Loucy (cell line): ENCODE measurements around the gene CKMT2.

Experiments used
- H2AFZ ChIP-seq: fragments of 200-600 bp; sonication (generic); 2 replicates; pipeline ENCODE4 v1.6.0; 2016; ENCODE audit warnings: antibody characterized with exemption, mild to moderate bottlenecking, low read length, moderate library complexity
- H3F3A ChIP-seq: fragments of 200-600 bp; 2 replicates; pipeline ENCODE4 v1.6.0; 2016; ENCODE audit warnings: antibody characterized with exemption, low read depth, mild to moderate bottlenecking
- H3K27me3 ChIP-seq: fragments of 200-600 bp; sonication (generic); 2 replicates; pipeline ENCODE4 v1.6.1; 2014; ENCODE audit warnings: low read length, mild to moderate bottlenecking; ENCODE audit not compliant: insufficient read depth, poor library complexity, severe bottlenecking
- H3K36me3 ChIP-seq: fragments of 200-600 bp; sonication (generic); 2 replicates; pipeline ENCODE4 v1.6.1; 2016; ENCODE audit warnings: low read length; ENCODE audit not compliant: insufficient read depth
- H3K4me1 ChIP-seq: fragments of 200-600 bp; sonication (generic); 2 replicates; pipeline ENCODE4 v1.5.1; 2014; ENCODE audit warnings: low read length, mild to moderate bottlenecking; ENCODE audit not compliant: insufficient read depth, poor library complexity, severe bottlenecking
- H3K4me2 ChIP-seq: fragments of 200-600 bp; sonication (generic); 2 replicates; pipeline ENCODE4 v1.6.0; 2014; ENCODE audit warnings: antibody characterized with exemption, low read length, low read depth, mild to moderate bottlenecking; ENCODE audit not compliant: poor library complexity, severe bottlenecking
- H3K4me3 ChIP-seq: fragments of 200-600 bp; sonication (generic); 2 replicates; pipeline ENCODE4 v1.5.1; 2014; ENCODE audit warnings: low read length, mild to moderate bottlenecking, mixed read lengths; ENCODE audit not compliant: poor library complexity, severe bottlenecking
- H3K79me2 ChIP-seq: fragments of 200-600 bp; sonication (generic); 2 replicates; pipeline ENCODE4 v1.6.1; 2014; ENCODE audit warnings: low read length; ENCODE audit not compliant: insufficient read depth
- H3K9ac ChIP-seq: fragments of 200-600 bp; sonication (generic); 2 replicates; pipeline ENCODE4 v1.6.0; 2014; ENCODE audit warnings: mild to moderate bottlenecking, low read depth, low read length, moderate library complexity; ENCODE audit not compliant: poor library complexity, severe bottlenecking
- H3K9me2 ChIP-seq: fragments of 200-600 bp; sonication (generic); replicated peaks from 2 replicates; pipeline ENCODE4 v1.6.1; 2016; ENCODE audit warnings: low read depth, low read length, mixed read lengths
- H3K9me3 ChIP-seq: fragments of 200-600 bp; sonication (generic); 2 replicates; pipeline ENCODE4 v1.6.1; 2014; ENCODE audit warnings: mild to moderate bottlenecking, antibody characterized with exemption, low read length, low read depth; ENCODE audit not compliant: insufficient read depth
- H4K20me1 ChIP-seq: fragments of 200-600 bp; sonication (generic); 2 replicates; pipeline ENCODE4 v1.6.0; 2014; ENCODE audit warnings: antibody characterized with exemption, low read length, mild to moderate bottlenecking; ENCODE audit not compliant: insufficient read depth, poor library complexity, severe bottlenecking
- EZH2phosphoT487 ChIP-seq: fragments of 200-600 bp; IDR thresholded peaks from 2 replicates; pipeline ENCODE4 v1.6.1; 2018; ENCODE audit warnings: antibody characterized with exemption, mild to moderate bottlenecking, moderate library complexity, borderline replicate concordance
- TF ChIP-seq, protein P1 (sequence below): fragments of 200-600 bp; sonication (generic); conservative IDR thresholded peaks from 2 replicates; pipeline ENCODE4 v1.5.1; 2014; ENCODE audit warnings: mild to moderate bottlenecking, antibody characterized with exemption, low read length

The CKMT2 gene

DNA sequence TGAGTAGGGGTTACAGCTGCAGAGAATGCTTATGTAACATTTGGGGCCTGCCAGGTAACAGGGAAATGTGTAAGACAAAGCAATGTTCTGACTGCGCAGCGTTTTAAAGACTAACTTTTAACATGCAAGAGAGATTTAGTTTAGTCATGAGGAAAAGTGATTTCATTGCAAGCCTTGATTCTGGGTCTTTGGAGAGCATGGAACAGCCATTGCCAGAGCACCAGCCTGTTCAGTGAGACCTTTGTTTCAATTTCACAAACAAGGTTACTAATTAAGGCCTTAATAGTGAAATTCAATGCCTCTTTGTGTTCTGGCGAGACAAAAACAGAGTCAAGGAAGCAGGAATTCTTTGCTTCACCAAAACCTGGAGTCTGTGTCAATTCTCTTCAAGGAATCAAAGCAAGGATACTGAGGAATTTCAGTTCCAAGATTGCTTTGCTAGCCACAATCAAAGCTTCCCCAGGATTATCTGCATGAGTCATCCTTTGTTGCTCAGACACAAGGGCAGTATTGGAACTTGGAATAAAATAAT, 14.4 kb downstream of the CKMT2 start:
- H3F3A ChIP-seq: no peaks in the 10 kb centered on the region
- TF ChIP-seq, protein P1, sequence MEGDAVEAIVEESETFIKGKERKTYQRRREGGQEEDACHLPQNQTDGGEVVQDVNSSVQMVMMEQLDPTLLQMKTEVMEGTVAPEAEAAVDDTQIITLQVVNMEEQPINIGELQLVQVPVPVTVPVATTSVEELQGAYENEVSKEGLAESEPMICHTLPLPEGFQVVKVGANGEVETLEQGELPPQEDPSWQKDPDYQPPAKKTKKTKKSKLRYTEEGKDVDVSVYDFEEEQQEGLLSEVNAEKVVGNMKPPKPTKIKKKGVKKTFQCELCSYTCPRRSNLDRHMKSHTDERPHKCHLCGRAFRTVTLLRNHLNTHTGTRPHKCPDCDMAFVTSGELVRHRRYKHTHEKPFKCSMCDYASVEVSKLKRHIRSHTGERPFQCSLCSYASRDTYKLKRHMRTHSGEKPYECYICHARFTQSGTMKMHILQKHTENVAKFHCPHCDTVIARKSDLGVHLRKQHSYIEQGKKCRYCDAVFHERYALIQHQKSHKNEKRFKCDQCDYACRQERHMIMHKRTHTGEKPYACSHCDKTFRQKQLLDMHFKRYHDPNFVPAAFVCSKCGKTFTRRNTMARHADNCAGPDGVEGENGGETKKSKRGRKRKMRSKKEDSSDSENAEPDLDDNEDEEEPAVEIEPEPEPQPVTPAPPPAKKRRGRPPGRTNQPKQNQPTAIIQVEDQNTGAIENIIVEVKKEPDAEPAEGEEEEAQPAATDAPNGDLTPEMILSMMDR: no peak
- TF ChIP-seq EZH2phosphoT487: no peak
- H3K9me2 ChIP-seq: no peaks in the 10 kb centered on the region
- no peaks in the 10 kb centered on the region for H4K20me1 ChIP-seq
- H3K9ac ChIP-seq: no peak overlapping the region
- H3K79me2 ChIP-seq: no peaks in the 10 kb centered on the region
- H3K9me3 ChIP-seq: no peaks in the 10 kb centered on the region
- peaks cover 9% of the 10 kb centered on the region for H3K36me3 ChIP-seq
- no peaks in the 10 kb centered on the region for H3K4me1 ChIP-seq
- H3K27me3 ChIP-seq: no peaks in the 10 kb centered on the region
- no peak overlapping the region for H3K4me2 ChIP-seq
- no peak overlapping the region for H3K4me3 ChIP-seq
- no peak overlapping the region for H2AFZ ChIP-seq

DNA sequence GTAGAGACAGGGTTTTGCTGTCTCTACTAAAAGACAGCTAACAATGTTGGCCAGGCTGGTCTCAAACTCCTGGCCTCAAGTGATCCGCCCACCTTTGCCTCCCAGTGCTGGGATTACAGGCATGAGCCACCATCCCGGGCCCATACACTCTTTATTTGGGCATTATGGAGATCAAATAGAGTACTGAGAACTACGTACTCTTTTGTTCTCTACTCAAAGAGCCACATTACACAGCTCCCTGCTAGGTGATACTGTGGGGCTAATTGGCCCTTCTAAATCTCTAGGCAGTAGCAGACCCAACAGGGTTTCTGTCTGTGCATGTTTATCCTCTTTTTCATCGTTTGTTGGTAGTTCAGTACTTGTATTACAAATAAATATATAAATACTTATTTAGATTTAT, 16.1 kb downstream of the CKMT2 start:
- H3K27me3 ChIP-seq: no peaks in the 10 kb centered on the region
- no peaks in the 10 kb centered on the region for H3K9me3 ChIP-seq
- no peak overlapping the region for H2AFZ ChIP-seq
- no peaks in the 10 kb centered on the region for H3K79me2 ChIP-seq
- no peaks in the 10 kb centered on the region for H4K20me1 ChIP-seq
- no peaks in the 10 kb centered on the region for H3F3A ChIP-seq
- no peak overlapping the region for H3K4me3 ChIP-seq
- no peaks in the 10 kb centered on the region for H3K9me2 ChIP-seq
- peaks cover 9% of the 10 kb centered on the region for H3K36me3 ChIP-seq
- no peak overlapping the region for H3K4me2 ChIP-seq
- TF ChIP-seq, protein P1: no peak
- H3K9ac ChIP-seq: no peak overlapping the region
- no peaks in the 10 kb centered on the region for H3K4me1 ChIP-seq

DNA sequence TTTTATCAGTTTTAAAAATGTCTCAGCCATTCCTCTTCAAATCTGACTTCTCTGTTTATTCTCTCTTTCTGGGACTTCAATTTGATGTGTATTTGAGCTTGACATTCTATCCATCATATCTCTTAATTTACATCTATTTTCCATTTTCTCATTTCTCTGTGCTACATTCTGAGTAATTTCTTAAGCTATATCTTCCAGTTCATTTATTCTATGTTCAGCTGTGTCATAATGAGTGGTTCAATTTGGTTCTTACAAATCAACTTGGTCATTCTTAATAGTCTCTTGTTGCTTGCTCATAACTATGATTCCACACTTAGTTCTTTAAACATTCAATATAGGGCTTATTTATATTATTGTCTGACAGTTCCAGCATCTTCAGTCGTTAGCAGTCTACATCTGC, 16.9 kb downstream of the CKMT2 start:
- Histone ChIP-seq H3K36me3 (peaks cover 9% of the 10 kb centered on the region), H3K27me3 (no peaks in the 10 kb centered on the region), H3K4me3 (no peak overlapping the region), H3K9ac (no peak overlapping the region), H3K4me1 (no peaks in the 10 kb centered on the region), H4K20me1 (no peaks in the 10 kb centered on the region), H3K9me3 (no peaks in the 10 kb centered on the region), H3K79me2 (no peaks in the 10 kb centered on the region), H3K4me2 (no peak overlapping the region), H2AFZ (no peak overlapping the region), H3K9me2 (no peaks in the 10 kb centered on the region), H3F3A (no peaks in the 10 kb centered on the region)
- TF ChIP-seq, protein P1: no peak
- no peak for TF ChIP-seq EZH2phosphoT487
